Cardiac fibroblast (primary cell): ENCODE measurements around the gene FXYD2.

Experiments
- DNase-seq, 2 donors: peaks; one replicate each; pipeline versions ENCODE4 v3.0.0 to v3.0.0-alpha.2; 2010; ENCODE audit warnings: low read depth in 2 of 2
- H3K4me3 ChIP-seq, 2 donors: replicated peaks in 1 of 2; 1 replicate in 1 of 2; 2 replicates in 1 of 2; pipeline ENCODE4 v1.5.1; 2011; ENCODE audit warnings: low read depth in 2 of 2, low read length in 2 of 2, mild to moderate bottlenecking in 2 of 2, moderate library complexity in 1 of 2
- TF ChIP-seq, protein P1 (sequence below): IDR thresholded peaks from one replicate; pipeline ENCODE4 v1.5.1; 2011; ENCODE audit warnings: low read depth, mild to moderate bottlenecking, low read length, inconsistent platforms

The FXYD2 gene

GRCh38 chr11:117835576-117835975 lies 11.0 kb upstream of the FXYD2 start:
- TF ChIP-seq, protein P1, sequence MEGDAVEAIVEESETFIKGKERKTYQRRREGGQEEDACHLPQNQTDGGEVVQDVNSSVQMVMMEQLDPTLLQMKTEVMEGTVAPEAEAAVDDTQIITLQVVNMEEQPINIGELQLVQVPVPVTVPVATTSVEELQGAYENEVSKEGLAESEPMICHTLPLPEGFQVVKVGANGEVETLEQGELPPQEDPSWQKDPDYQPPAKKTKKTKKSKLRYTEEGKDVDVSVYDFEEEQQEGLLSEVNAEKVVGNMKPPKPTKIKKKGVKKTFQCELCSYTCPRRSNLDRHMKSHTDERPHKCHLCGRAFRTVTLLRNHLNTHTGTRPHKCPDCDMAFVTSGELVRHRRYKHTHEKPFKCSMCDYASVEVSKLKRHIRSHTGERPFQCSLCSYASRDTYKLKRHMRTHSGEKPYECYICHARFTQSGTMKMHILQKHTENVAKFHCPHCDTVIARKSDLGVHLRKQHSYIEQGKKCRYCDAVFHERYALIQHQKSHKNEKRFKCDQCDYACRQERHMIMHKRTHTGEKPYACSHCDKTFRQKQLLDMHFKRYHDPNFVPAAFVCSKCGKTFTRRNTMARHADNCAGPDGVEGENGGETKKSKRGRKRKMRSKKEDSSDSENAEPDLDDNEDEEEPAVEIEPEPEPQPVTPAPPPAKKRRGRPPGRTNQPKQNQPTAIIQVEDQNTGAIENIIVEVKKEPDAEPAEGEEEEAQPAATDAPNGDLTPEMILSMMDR: no peak
- DNase-seq: no peak
- no peak overlapping the region for H3K4me3 ChIP-seq

DNA sequence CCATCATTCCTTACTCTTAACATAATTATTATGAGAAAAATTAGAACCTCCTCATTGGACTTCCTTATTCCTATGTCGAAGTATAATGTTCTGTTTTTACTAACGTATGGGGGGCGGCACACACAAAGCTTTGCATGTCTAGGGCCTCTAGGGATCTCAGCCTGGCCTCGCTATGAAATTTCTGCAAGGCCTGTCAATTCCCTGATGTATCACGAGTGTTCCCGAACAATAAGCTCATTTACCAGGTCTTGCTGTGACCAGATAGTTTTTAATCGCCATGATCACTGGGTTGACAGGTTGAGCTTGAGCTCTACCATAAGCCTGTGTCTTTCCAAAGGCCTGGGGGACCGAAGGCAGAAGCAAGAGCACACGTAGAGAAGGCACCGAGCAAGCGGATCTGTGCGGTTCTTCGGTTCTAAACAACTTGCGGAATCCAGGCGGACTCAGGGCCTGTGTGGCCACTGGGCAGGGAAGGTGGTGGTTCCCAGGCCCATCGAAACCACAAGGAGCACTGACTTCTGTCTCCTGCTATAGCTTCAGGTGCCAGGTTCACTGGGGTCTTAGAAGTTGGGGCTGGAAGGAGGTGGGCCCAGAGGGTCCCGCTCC lies 10.4 kb upstream of the FXYD2 start:
- no peak overlapping the region for H3K4me3 ChIP-seq
- DNase-seq: no peak
- TF ChIP-seq, protein P1: no peak

DNA sequence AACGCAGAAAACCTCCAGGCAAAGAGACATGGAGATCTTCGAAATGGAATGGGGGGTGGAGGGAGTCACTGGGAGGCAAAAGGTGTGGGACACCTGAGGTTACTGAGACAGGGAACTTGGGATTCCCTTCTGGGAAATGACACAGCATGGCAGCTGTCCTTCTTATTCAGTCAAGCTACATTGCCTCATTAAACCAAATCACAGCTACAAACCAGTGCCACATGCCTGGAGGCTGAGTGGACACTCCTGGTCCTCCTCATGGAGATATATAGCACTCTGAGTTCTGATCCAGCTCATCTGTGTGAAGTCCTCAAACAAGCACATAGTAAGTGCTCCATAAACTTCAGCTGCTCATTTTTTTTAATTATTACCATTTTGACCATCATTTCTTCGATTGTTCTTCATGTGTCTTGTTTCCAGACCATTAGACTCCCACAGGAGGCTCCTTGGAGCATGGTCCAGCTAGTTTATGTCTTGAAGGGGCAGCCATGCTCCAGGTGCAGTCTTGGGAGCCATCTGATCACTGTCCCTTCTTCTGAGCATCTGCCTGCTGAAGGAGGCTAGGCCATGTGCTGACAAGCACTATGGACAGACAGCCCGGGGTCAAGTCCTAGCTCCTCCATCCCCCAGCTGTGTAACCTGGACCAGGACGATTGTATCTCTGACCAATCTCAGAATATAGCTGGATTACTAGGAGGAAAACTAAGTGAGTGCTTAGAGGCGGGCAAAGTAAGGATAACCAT lies 9.7 kb upstream of the FXYD2 start:
- TF ChIP-seq, protein P1: no peak
- no peak for DNase-seq
- no peak overlapping the region for H3K4me3 ChIP-seq

DNA sequence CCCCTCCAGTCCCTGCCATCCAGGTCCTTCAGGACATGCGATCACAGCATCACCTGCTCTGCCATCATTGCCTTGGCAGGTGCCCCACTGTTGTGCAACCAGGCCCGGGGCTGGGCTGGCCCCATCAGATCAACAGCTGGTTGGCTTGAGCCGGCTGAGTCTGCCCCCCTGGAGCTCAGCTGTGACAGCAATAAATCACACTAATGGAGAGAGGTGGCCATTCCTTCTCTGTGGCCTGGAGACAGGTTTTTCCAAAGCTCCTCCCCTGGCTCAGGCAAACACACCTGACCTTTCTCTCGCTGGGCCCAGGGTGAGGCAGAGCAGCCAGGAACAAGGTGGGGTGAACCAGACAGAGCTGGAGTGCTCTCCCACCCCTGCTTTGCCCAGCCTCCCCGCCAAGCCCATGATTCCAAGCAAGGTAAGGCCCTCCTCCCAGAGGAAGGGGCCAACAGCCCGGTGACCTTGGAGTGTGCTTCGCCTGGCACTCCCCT lies 8.9 kb upstream of the FXYD2 start:
- DNase-seq: no peak
- H3K4me3 ChIP-seq: no peak overlapping the region

GRCh38 chr11:117832511-117832910 lies 8.0 kb upstream of the FXYD2 start:
- no peak overlapping the region for H3K4me3 ChIP-seq
- no peak for DNase-seq
- TF ChIP-seq, protein P1: no peak

More for the DNA sequence above, 8.9 kb upstream of the FXYD2 start:
- TF ChIP-seq, protein P1: no peak

- H3K4me3 ChIP-seq: no peak overlapping the region
- DNase-seq: no peak
- TF ChIP-seq, protein P1: no peak
These were observed 7.3 kb upstream of the FXYD2 start for GRCh38 chr11:117831661-117832415.
